Brain microvascular endothelial cell (primary cell): ENCODE data around the gene KIRREL3.

Source experiments
- DNase-seq: peaks from one replicate; pipeline ENCODE4 v3.0.0-alpha.2; 2020
- H3K27ac ChIP-seq: fragments of 250-450 bp; sonication (Bioruptor Pico); 2 replicates; pipeline ENCODE4 v1.5.1; 2020; ENCODE audit warnings: mild to moderate bottlenecking, moderate library complexity
- H3K27me3 ChIP-seq: fragments of 250-450 bp; sonication (Bioruptor Pico); replicated peaks from 2 replicates; pipeline ENCODE4 v1.5.1; 2020; ENCODE audit warnings: mild to moderate bottlenecking
- H3K36me3 ChIP-seq: fragments of 250-450 bp; sonication (Bioruptor Pico); replicated peaks from 2 replicates; pipeline ENCODE4 v1.5.1; 2020; ENCODE audit warnings: mild to moderate bottlenecking
- H3K4me3 ChIP-seq: 2 replicates; pipeline ENCODE4 v1.5.1; 2011; ENCODE audit warnings: low read depth, mild to moderate bottlenecking, control low read depth, low read length, moderate library complexity
- in situ Hi-C: cut with HindIII; loops from 2 replicates; pipeline ENCODE4 v1.10.0; 2017; ENCODE audit warnings: low sequenced_read_pairs, low pct_ligation_motif_present
- TF ChIP-seq, protein P1 (sequence below): IDR thresholded peaks from 2 replicates; pipeline ENCODE4 v1.5.1; 2011; ENCODE audit warnings: low read depth, mild to moderate bottlenecking, moderate library complexity, low read length, control low read depth, inconsistent platforms; ENCODE audit errors: missing control alignments

Gene KIRREL3

DNA sequence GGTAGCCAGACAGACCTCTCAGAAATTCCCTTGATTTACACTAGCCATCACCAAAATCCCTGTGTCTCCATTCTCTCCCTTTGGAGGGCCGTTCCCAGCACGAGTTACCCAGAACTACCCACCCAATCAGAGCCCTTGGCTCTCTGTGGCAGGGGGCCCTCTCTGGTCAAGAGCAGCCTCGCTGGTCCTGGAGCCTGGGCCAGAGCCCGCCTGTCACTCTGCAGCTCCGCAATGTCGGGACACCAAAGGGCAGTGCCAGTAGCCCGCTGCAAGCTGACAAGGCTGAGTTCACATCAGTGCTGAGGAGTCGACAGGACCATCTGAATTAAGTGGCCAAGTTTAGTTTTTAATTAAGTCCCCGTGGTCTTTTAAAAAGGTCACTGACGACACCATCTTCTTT is 403.5 kb downstream of the KIRREL3 start:
- Histone ChIP-seq H3K27ac (no peak overlapping the region), H3K36me3 (no peaks in the 10 kb centered on the region), H3K4me3 (no peak overlapping the region), H3K27me3 (no peaks in the 10 kb centered on the region)
- TF ChIP-seq, protein P1, sequence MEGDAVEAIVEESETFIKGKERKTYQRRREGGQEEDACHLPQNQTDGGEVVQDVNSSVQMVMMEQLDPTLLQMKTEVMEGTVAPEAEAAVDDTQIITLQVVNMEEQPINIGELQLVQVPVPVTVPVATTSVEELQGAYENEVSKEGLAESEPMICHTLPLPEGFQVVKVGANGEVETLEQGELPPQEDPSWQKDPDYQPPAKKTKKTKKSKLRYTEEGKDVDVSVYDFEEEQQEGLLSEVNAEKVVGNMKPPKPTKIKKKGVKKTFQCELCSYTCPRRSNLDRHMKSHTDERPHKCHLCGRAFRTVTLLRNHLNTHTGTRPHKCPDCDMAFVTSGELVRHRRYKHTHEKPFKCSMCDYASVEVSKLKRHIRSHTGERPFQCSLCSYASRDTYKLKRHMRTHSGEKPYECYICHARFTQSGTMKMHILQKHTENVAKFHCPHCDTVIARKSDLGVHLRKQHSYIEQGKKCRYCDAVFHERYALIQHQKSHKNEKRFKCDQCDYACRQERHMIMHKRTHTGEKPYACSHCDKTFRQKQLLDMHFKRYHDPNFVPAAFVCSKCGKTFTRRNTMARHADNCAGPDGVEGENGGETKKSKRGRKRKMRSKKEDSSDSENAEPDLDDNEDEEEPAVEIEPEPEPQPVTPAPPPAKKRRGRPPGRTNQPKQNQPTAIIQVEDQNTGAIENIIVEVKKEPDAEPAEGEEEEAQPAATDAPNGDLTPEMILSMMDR, result no peak
- no peak for DNase-seq
- in situ Hi-C loops, result no loop called here

DNA sequence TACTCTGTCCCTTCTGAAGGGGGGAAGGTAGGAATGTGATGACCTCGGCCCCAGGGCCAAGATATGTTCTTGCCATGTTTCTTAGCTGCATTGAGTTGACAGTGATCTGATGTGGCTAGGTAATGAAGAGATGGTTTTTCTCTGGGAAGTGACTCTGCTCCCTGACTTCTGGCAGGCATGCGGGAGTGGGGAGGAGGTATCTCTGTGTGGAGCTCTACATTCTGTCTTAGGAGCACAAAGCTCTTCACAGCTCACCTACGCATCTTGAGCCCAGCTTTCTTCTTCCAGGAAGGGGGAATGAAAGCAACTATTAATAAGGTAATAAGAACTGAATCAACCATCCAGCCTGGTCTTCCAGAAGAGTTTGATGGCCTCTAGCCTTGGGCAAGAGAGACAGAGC is 404.1 kb downstream of the KIRREL3 start:
- Histone ChIP-seq H3K36me3 (no peaks in the 10 kb centered on the region), H3K4me3 (no peak overlapping the region), H3K27ac (no peak overlapping the region), H3K27me3 (no peaks in the 10 kb centered on the region)
- TF ChIP-seq, protein P1, result no peak
- in situ Hi-C loops, result no loop called here
- DNase-seq, result no peak

DNA sequence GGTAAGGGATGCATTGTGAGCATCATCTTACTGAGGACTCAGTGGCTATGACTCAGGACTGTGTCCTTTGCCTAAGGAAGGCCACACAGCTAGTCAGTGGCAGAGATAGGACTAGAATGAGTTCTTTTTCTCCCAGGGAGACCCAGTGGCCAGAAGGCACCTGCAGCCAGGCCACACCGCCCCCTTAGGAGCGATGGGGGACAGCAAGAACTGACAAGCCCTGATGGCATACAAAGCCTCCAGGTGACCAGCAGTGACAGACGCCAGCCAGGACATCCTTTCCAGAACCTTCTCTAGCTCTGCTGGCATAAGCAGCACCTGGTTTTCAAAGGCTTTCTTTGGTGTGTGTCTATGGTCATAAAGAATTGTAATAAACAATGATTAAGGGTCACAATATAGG is 405.0 kb downstream of the KIRREL3 start:
- in situ Hi-C loops, result no loop called here
- DNase-seq, result no peak
- H3K36me3 ChIP-seq, result no peaks in the 10 kb centered on the region
- no peak overlapping the region for H3K4me3 ChIP-seq
- TF ChIP-seq, protein P1, result no peak
- no peak overlapping the region for H3K27ac ChIP-seq
- H3K27me3 ChIP-seq, result no peaks in the 10 kb centered on the region

DNA sequence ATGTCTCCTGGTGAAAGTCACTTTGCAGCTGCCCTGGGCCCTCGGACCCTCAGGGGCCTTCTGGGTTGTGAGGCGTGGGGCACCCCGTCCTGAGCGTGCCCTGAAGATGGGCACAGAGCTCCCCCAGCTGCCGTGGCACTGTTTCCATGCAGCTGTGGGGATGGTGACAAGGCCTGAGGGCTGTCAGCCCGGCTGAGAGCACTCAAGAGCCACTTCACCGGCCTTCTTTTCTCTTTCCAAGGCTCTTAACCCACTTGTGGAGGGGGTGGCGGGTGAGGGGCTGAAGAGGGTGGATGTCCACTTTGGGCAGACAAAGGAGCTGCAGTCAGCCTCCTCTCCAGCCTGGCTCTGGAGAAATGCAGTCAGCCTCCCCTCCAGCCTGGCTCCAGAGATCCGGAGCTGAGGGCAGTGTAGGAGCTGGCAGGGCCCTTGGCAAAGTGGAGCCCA is 405.6 kb downstream of the KIRREL3 start:
- no peaks in the 10 kb centered on the region for H3K36me3 ChIP-seq
- H3K27ac ChIP-seq, result no peak overlapping the region
- TF ChIP-seq, protein P1, result no peak
- no peaks in the 10 kb centered on the region for H3K27me3 ChIP-seq
- no peak for DNase-seq
- no peak overlapping the region for H3K4me3 ChIP-seq
- in situ Hi-C loops, result no loop called here

DNA sequence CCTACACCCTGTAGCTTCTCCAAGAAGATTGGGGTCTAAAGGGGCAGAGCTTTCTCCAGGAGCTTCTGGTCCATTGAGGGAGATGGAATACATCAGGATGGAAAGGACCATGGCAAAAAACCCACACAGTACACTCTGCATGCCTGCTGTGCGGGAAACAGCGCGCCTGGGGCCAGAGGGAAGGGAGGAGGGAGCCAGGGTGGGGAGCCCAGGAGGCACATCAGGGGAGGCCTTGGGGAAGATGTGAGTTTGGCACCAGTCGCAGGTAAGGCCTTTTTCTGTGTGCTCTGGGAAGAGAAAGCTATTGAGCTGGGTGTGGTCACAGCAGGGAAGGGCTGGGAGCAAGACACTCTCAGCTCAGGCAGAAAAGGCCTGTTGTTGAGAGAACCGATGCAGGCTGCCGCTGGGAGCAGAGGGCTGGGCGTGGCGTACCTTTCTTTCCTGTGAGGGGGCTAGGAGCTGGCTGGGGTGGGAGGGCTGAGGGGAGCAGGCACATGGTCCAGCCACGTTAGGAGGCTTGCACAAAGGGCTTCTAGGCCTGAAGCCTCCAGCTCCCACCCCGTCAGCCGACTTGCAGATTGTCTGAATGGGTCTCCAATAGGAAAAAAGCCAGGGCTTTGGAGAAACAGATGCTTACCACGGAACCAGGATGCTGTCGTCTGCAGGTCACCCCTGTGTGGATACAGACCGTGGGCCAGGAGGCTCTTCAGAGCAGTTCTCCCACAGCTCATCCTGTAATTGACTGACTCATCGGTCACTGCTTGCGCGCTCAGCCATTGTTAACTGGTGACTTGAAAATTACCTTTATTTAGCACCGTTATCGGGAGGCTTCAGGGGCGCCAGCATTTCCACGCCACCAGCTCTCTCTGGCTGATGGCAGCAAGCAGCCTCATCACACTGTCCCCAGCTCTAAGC is 407.8 kb downstream of the KIRREL3 start:
- no peaks in the 10 kb centered on the region for H3K27me3 ChIP-seq
- no peak for DNase-seq
- no peak overlapping the region for H3K4me3 ChIP-seq
- H3K27ac ChIP-seq, result no peak overlapping the region
- in situ Hi-C loops, result no loop called here
- no peaks in the 10 kb centered on the region for H3K36me3 ChIP-seq
- TF ChIP-seq, protein P1, result no peak
